Posterior cingulate gyrus (tissue), 11 donors: ENCODE measurements around the gene COL9A1.

Source experiments
- DNase-seq, 10 donors: peaks; one replicate each; pipeline versions ENCODE4 v3.0.0 to v3.0.0-alpha.2; 2020 to 2021; ENCODE audit warnings: mixed read lengths in 3 of 10
- intact Hi-C: fragments of 100-400 bp; cut with DNase I; formaldehyde crosslinking; loops from one replicate; pipeline ENCODE4 v1.15.1; 2023

Gene COL9A1

GRCh38 chr6:70298068-70298467 is 4.8 kb downstream of the COL9A1 start:
- intact Hi-C loops: no loop called here
- no peak for DNase-seq

DNA sequence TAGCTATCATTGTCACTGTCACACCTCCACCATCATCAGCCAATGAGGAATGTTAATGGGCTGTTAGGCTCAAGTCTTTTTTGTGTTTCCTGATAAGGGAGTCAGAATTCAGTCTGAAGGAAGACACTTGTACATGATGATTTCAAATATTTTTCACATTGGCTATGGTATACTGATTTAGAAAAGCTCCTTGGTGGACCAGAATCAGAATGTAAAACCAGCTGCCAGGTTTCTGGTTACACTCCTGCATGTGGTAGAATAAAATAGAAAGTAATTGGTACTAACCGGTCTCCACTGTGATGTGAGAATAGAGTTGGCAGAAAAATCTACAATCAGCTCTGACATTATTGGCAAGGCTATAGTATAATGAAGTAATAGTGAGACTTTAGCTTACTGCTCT is 10.7 kb downstream of the COL9A1 start:
- intact Hi-C loops: no loop called here
- DNase-seq: no peak

GRCh38 chr6:70289299-70289698 is 13.6 kb downstream of the COL9A1 start:
- no peak for DNase-seq
- intact Hi-C loops: no loop called here

DNA sequence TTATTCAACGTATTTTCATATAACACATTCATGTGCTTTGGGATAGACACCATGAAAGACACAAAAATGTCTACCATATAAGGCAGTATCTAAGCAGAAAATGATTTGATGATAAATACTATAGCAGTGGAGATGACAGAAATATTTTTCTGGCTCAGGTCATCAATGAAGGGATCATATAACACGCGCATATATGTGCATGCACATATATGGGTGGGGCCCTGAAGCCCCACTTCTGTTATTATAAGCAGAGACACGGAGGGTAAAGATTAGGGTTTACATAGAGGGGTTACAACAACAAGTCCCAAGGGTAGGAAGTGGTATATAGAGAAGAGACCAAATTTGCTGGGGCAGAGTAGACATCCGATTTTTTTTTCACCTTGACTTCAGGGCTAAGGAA is 16.0 kb downstream of the COL9A1 start:
- intact Hi-C loops: no loop called here
- no peak for DNase-seq

GRCh38 chr6:70285201-70285600 is 17.7 kb downstream of the COL9A1 start:
- no peak for DNase-seq
- intact Hi-C loops: no loop called here

DNA sequence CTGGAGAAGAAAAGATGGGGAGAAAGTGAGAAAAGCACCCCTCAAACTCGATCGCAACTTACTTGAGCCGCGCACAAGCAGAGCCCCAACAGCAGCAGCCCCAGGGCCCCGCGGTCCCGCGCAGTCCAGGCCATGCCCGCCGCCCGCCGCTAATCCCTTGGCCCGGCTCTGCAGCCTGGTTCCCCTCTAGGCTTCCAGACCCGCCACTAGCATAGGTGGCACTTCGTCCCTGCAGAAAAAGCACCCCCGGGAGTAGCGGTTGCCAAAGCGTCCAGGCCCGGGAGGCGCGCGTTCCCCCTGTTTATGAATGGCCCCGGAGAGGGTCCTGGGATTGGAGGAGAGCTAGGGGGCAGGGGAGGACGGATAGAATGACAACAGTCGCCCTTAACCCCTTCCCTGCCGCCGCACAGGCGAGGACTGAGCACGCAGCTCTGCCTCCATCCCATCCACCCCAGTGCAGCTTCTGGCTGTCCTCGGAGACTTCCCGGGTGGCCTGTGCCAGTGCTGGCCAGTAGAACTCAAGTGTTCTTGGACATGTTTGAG is 19.9 kb downstream of the COL9A1 start:
- DNase-seq: peak in 2 of 10 donors; percentile 14 to 84
- intact Hi-C loops: no loop called here

GRCh38 chr6:70282312-70282918 is 20.5 kb downstream of the COL9A1 start:
- DNase-seq: peak in 6 of 10 donors; percentile 16 to 88 (median 55)
- intact Hi-C loops: no loop called here

DNA sequence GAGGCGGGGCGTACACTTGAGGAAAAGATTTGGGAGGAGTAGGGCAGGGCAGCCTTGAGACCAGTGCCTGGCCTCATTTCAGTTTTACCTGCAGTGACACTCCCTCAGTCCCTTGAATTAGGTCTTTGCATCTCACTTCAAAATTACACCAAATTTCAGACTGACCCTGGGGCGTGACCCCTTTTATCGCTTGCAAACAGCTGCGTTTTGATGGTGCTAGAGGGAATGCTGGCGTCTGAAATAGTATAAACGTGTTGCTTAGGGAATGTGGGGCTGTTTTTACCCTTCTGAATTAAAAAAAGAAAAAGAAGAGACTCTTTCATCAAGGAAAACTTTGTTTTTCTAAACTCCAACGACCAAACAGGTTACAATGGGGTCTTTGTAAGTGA is 21.0 kb downstream of the COL9A1 start:
- intact Hi-C loops: no loop called here
- no peak for DNase-seq

- intact Hi-C loops: no loop called here
- DNase-seq: peak in 3 of 10 donors; percentile 13 to 81 (median 64)
Measured at GRCh38 chr6:70280400-70280853, 22.5 kb downstream of the COL9A1 start.

DNA sequence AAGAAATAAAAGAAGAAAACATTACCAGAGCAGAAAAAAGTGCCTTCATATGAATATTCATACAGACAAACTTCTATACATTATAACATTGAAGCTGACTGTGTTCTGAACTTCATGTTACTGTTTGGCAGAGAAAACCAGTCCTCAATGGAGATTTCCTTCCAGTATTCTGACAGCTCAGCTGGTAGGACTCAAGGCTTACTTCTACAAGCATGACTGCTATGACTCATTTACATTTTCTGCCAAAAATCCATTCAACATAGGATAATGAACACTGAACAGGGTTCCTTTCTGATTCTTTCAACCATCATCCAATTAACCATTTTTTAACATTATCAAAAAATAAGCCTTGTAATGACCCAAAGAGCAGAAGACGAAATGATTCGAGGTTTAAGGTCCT is 25.4 kb downstream of the COL9A1 start:
- intact Hi-C loops: no loop called here
- DNase-seq: no peak

- intact Hi-C loops: no loop called here
- no peak for DNase-seq
Measured at GRCh38 chr6:70274338-70274737, 28.5 kb downstream of the COL9A1 start.

GRCh38 chr6:70272071-70272470 is 30.8 kb downstream of the COL9A1 start:
- intact Hi-C loops: no loop called here

DNA sequence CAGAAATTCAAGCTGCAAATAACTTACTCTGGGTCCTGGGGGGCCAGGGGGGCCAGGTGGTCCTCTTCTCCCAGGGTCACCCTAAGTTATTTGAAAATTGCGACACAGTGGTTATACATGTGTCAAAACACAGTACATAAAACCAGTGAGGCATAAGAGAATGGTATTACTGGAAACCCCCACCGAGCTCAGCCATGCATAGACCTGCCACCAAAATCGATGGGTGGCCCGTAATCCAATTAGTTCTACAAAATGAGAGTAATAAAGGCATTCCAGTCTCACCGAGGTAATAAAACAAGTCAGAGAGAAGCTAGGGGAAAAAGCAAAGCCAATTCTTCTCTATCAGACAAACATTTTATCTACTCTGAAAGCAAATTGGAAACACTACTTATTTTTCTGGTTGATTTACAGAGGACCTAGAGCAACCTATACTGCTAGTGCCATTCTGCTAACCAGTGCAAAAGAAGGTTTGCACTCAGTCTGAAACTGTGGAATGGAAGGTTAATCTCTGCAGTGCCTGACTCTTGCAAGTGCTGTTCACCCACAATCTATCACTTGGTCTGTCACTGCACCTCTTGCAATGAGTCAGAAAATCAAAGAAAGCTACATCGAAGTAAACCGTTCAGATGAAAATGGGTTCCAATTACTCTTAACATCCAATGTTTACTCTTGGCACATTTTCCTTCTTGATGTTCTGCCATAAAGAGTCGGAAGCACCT is 32.4 kb downstream of the COL9A1 start:
- no peak for DNase-seq
- intact Hi-C loops: no loop called here

More at GRCh38 chr6:70272071-70272470, 30.8 kb downstream of the COL9A1 start:
- DNase-seq: no peak

- intact Hi-C loops: no loop called here
- no peak for DNase-seq
Measured at GRCh38 chr6:70266142-70266541, 36.7 kb downstream of the COL9A1 start.

DNA sequence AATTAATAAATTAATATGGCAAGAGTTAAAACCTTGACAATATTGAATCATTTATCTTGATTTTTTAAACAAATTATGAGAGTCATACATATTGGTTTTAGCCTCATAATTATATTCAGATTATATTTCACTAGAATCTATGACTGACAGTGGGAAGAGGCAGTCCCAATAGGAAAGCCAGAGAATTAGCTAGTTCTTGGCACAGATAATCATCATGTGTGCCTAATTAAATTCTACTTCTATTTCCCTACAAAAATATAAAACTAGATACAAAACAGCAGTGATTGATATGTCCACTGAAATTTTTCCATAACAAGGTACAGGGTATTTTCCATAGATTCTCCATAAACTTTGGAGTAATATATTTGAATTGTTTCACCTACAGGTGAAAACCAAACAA is 38.6 kb downstream of the COL9A1 start:
- intact Hi-C loops: no loop called here
- no peak for DNase-seq

DNA sequence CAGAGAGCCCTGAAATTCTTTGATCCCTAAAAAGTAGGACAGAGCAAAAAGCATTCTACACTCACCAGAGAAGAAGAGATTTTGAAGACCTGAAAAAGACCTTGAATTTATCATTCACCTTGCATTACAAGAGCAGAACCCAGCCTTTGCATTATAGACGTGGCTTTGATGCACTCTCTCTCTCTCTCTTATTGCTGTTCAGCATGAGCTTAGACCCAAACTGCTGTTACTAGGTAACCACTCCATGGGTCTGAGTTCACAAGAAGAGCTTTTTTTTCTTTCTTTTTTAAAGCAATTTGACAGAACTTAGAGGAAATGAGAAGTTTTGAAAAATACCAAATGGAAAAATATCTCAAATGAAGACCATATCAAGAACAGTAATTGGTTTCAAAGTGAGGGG is 44.4 kb downstream of the COL9A1 start:
- intact Hi-C loops: no loop called here
- no peak for DNase-seq

GRCh38 chr6:70257768-70258273 is 45.1 kb downstream of the COL9A1 start:
- intact Hi-C loops: no loop called here
- no peak for DNase-seq

DNA sequence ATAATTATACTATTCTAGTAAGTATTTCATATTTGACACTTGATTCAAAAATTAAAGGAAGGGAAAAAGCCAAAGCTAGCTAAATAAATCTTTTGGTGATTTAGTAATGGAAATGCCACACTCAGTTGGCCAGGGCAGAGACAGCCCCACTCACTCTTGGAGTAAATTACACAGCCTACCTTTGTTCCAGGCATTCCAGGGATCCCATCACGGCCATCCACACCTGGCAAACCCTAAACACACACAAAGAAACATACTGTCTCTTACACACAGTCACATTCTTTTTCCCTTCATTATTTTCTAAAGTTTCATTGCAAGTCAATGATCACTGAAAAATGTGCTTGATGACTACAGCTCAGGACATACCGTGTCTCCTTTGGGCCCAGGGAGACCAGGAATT is 48.1 kb downstream of the COL9A1 start:
- DNase-seq: no peak
- intact Hi-C loops: no loop called here

DNA sequence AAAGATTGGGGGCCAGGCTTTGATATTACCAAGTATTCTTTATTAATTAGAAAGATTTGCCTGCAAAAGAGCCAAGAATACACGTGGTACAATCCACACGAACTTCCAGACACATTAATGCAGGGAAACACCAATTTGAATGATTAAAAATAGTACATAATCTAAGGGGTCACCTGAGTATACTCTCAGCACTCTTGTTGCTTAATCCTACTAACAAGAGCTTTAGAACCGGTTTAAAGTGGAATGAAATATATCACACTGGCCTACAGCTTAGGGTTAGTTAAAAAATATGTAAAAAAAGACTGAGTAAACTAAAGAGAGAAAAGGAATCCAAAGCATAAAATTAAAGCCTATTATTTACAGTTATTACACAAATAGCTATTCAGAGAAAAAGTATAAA is 49.0 kb downstream of the COL9A1 start:
- intact Hi-C loops: no loop called here
- no peak for DNase-seq

GRCh38 chr6:70252604-70253003 is 50.3 kb downstream of the COL9A1 start:
- intact Hi-C loops: no loop called here
- no peak for DNase-seq

DNA sequence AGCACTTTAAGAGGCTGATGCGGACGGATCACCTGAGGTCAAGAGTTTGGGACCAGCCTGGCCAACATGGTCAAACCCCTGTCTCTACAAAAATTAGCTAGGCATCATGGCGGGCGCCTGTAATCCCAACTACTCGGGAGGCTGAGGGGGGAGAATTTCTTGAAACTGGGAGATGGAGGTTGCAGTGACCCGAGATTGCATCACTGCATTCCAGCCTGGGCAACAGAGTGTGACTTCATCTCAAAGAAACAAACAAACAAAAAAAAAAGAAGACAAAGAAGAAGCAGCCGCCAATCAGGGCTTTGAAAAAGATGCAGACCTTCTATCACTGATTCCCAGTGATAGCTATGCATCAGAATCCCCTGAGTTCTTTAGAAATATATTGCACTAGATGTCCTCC is 56.8 kb downstream of the COL9A1 start:
- intact Hi-C loops: no loop called here
- no peak for DNase-seq

- DNase-seq: peak in 1 of 10 donors; percentile 55
Measured at GRCh38 chr6:70241991-70242420, 60.9 kb downstream of the COL9A1 start.

More at GRCh38 chr6:70241991-70242420, 60.9 kb downstream of the COL9A1 start:
- intact Hi-C loops: no loop called here
